DOHH2 (cell line): Measurements from ENCODE around the gene DPPA4.

Experiments
- H3F3A ChIP-seq: fragments of 200-600 bp; sonication (generic), shearing (Covaris generic); 2 replicates; pipeline ENCODE4 v1.6.0; 2016; ENCODE audit warnings: antibody characterized with exemption, mild to moderate bottlenecking; ENCODE audit not compliant: control insufficient read depth, insufficient read depth
- H3K27ac ChIP-seq: fragments of 200-600 bp; sonication (generic); 2 replicates; pipeline ENCODE4 v1.5.1; 2014; ENCODE audit warnings: low read depth, mild to moderate bottlenecking, low read length, moderate library complexity
- H3K27me3 ChIP-seq: fragments of 200-600 bp; sonication (generic); 2 replicates; pipeline ENCODE4 v1.6.1; 2014; ENCODE audit warnings: mild to moderate bottlenecking, low read length, mixed read lengths; ENCODE audit not compliant: control insufficient read depth
- H3K36me3 ChIP-seq: fragments of 200-600 bp; sonication (generic); 2 replicates; pipeline ENCODE4 v1.6.1; 2014; ENCODE audit warnings: mild to moderate bottlenecking, low read length, moderate library complexity, mixed read lengths; ENCODE audit not compliant: control insufficient read depth
- H3K4me1 ChIP-seq: fragments of 200-600 bp; sonication (generic); 2 replicates; pipeline ENCODE4 v1.6.1; 2014; ENCODE audit warnings: mild to moderate bottlenecking, low read length, mixed read lengths; ENCODE audit not compliant: control insufficient read depth
- H3K4me2 ChIP-seq: fragments of 200-600 bp; sonication (generic); 2 replicates; pipeline ENCODE4 v1.6.0; 2014; ENCODE audit warnings: mild to moderate bottlenecking, low read length, moderate library complexity
- H3K4me3 ChIP-seq: fragments of 200-600 bp; sonication (generic); 2 replicates; pipeline ENCODE4 v1.5.1; 2014; ENCODE audit warnings: mild to moderate bottlenecking, low read length, mixed read lengths
- H3K79me2 ChIP-seq: fragments of 200-600 bp; sonication (generic); 2 replicates; pipeline ENCODE4 v1.6.1; 2014; ENCODE audit warnings: mild to moderate bottlenecking, low read length, mixed read lengths; ENCODE audit not compliant: control insufficient read depth
- H3K9me2 ChIP-seq: fragments of 200-600 bp; sonication (generic); replicated peaks from 2 replicates; pipeline ENCODE4 v1.6.1; 2014; ENCODE audit warnings: mild to moderate bottlenecking, low read length, mixed read lengths; ENCODE audit not compliant: control insufficient read depth
- H3K9me3 ChIP-seq: fragments of 200-600 bp; sonication (generic); 2 replicates; pipeline ENCODE4 v1.6.1; 2014; ENCODE audit warnings: antibody characterized with exemption, low read length, mixed read lengths; ENCODE audit not compliant: control insufficient read depth, insufficient read depth
- H4K20me1 ChIP-seq: fragments of 200-600 bp; sonication (generic); 2 replicates; pipeline ENCODE4 v1.6.0; 2014; ENCODE audit warnings: low read depth, mild to moderate bottlenecking, antibody characterized with exemption, low read length, moderate library complexity; ENCODE audit not compliant: control insufficient read depth, insufficient read depth
- EZH2phosphoT487 ChIP-seq: fragments of 200-600 bp; sonication (generic); IDR thresholded peaks from 2 replicates; pipeline ENCODE4 v1.6.1; 2017; ENCODE audit warnings: borderline replicate concordance, mild to moderate bottlenecking, antibody characterized with exemption, low read length, moderate library complexity, mixed read lengths
- TF ChIP-seq, protein P1 (sequence below): fragments of 200-600 bp; sonication (generic); IDR thresholded peaks from one replicate; pipeline ENCODE4 v1.5.1; 2014; ENCODE audit warnings: antibody characterized with exemption, mild to moderate bottlenecking, low read depth, low read length; ENCODE audit not compliant: poor library complexity, severe bottlenecking

Gene DPPA4

DNA sequence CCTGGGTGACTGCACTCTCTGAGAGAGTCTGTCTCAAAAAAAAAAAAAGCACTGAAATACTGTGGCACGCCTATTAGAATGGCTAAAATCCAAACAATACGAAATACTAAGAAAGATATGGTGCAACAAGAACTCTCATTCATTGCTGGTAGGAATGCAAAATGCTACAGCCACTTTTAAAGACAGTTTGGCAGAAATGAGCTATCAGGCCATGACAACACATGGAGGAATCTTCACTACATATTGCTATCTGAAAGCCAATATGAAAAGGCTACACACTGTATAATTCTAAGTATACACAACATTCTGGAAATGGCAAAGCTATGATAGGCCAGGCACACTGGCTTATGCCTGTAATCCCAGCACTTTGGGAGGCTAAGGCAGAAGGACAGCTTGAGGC is 39.9 kb downstream of the DPPA4 start:
- H4K20me1 ChIP-seq, result no peaks in the 10 kb centered on the region
- no peaks in the 10 kb centered on the region for H3F3A ChIP-seq
- no peaks in the 10 kb centered on the region for H3K27me3 ChIP-seq
- H3K9me3 ChIP-seq, result no peaks in the 10 kb centered on the region
- no peak overlapping the region for H3K4me3 ChIP-seq
- H3K79me2 ChIP-seq, result no peaks in the 10 kb centered on the region
- no peaks in the 10 kb centered on the region for H3K36me3 ChIP-seq
- no peak overlapping the region for H3K4me2 ChIP-seq
- H3K4me1 ChIP-seq, result no peaks in the 10 kb centered on the region
- no peak overlapping the region for H3K27ac ChIP-seq
- no peak for TF ChIP-seq EZH2phosphoT487
- TF ChIP-seq, protein P1, sequence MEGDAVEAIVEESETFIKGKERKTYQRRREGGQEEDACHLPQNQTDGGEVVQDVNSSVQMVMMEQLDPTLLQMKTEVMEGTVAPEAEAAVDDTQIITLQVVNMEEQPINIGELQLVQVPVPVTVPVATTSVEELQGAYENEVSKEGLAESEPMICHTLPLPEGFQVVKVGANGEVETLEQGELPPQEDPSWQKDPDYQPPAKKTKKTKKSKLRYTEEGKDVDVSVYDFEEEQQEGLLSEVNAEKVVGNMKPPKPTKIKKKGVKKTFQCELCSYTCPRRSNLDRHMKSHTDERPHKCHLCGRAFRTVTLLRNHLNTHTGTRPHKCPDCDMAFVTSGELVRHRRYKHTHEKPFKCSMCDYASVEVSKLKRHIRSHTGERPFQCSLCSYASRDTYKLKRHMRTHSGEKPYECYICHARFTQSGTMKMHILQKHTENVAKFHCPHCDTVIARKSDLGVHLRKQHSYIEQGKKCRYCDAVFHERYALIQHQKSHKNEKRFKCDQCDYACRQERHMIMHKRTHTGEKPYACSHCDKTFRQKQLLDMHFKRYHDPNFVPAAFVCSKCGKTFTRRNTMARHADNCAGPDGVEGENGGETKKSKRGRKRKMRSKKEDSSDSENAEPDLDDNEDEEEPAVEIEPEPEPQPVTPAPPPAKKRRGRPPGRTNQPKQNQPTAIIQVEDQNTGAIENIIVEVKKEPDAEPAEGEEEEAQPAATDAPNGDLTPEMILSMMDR, result no peak
- H3K9me2 ChIP-seq, result no peaks in the 10 kb centered on the region

DNA sequence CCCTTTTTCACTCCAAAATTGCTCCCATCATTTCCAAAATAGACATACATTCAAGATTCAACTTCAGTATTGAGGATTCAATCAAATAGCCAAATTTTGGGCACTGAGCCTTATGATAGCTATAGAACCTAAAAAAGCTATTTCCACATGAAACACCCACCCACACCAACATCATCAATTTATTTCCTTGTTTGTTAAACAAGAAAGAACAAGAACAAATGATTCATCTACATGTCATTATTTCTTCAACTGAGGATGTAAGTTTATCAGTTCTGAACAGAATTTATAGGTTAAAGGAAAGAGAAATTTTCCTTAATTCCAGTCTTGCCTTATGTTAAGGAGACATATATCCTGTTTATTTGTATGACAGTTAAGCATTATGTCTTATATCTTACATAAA is 53.3 kb downstream of the DPPA4 start:
- Histone ChIP-seq H3K4me2 (no peak overlapping the region), H3K79me2 (no peaks in the 10 kb centered on the region)
- no peak for TF ChIP-seq EZH2phosphoT487
- TF ChIP-seq, protein P1, result no peak

DNA sequence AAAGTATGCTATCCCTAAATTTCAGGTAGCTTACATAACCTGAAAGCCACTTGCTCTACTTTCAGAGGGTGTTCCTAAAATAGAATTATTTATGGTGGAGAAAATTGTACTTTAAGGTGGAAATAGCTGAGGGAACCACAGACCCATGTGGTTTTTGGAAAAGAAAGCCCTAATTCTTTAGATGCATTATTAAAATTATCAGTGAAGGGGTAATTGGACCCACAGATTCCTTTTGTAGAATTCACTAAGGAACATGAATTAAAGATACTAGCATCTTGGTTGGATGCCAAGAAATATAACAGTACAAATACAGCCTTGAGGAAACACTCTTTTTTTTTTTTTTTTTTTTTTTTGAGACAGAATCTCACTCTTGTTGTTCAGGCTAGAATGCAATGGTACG is 58.8 kb downstream of the DPPA4 start:
- no peak overlapping the region for H3K4me2 ChIP-seq
- H4K20me1 ChIP-seq, result no peaks in the 10 kb centered on the region
- no peaks in the 10 kb centered on the region for H3K9me3 ChIP-seq
- no peaks in the 10 kb centered on the region for H3K36me3 ChIP-seq
- H3K4me1 ChIP-seq, result no peaks in the 10 kb centered on the region
- no peak overlapping the region for H3K27ac ChIP-seq
- no peaks in the 10 kb centered on the region for H3K79me2 ChIP-seq
- no peaks in the 10 kb centered on the region for H3K27me3 ChIP-seq
- H3F3A ChIP-seq, result no peaks in the 10 kb centered on the region
- TF ChIP-seq EZH2phosphoT487, result no peak
- TF ChIP-seq, protein P1, result no peak
- H3K4me3 ChIP-seq, result no peak overlapping the region
- no peaks in the 10 kb centered on the region for H3K9me2 ChIP-seq

More for the DNA sequence above, 53.3 kb downstream of the DPPA4 start:
- Histone ChIP-seq H3K36me3 (no peaks in the 10 kb centered on the region), H3K9me3 (no peaks in the 10 kb centered on the region), H3K4me3 (no peak overlapping the region), H3K27me3 (no peaks in the 10 kb centered on the region), H4K20me1 (no peaks in the 10 kb centered on the region), H3K27ac (no peak overlapping the region), H3K4me1 (no peaks in the 10 kb centered on the region), H3F3A (no peaks in the 10 kb centered on the region), H3K9me2 (no peaks in the 10 kb centered on the region)

DNA sequence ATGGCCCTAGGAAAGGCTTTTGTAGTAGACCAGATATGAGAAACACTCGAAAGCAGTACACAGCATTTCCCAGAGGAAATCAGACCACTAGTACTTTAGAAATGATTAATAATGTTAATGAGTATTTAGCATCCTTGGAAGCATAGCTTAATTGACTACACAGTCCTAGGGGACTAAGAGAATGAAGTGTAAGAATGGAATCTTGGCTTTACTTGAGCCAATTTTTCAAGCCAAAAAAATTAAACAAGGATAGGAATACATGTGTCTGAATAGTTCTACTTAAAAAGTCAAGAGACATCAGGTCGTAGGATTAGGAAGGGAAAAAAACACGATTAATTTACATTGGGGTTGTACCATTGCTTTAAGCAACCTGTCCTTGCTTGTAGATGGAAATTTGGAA is 59.2 kb downstream of the DPPA4 start:
- H3K9me3 ChIP-seq, result no peaks in the 10 kb centered on the region
- H3K27ac ChIP-seq, result no peak overlapping the region
- no peaks in the 10 kb centered on the region for H3F3A ChIP-seq
- no peaks in the 10 kb centered on the region for H3K36me3 ChIP-seq
- no peaks in the 10 kb centered on the region for H3K79me2 ChIP-seq
- no peak overlapping the region for H3K4me2 ChIP-seq
- no peaks in the 10 kb centered on the region for H3K9me2 ChIP-seq
- TF ChIP-seq, protein P1, result no peak
- TF ChIP-seq EZH2phosphoT487, result no peak
- no peaks in the 10 kb centered on the region for H4K20me1 ChIP-seq
- H3K4me1 ChIP-seq, result no peaks in the 10 kb centered on the region
- no peaks in the 10 kb centered on the region for H3K27me3 ChIP-seq
- H3K4me3 ChIP-seq, result no peak overlapping the region
